GM21528 (cell line): Measurements from ENCODE around the gene TMTC2.

Experiments
- ATAC-seq: cut with Tn5 transposase; IDR thresholded peaks from one replicate; pipeline ENCODE4 v1.9.1; 2021; ENCODE audit warnings: mild to moderate bottlenecking, moderate library complexity; ENCODE audit not compliant: unreplicated experiment, low FRiP score

Gene TMTC2

GRCh38 chr12:82675246-82675645 is 11.5 kb upstream of the TMTC2 start:
- no peak for ATAC-seq

- no peak for ATAC-seq
Observed at GRCh38 chr12:82682326-82682725, 4.4 kb upstream of the TMTC2 start.

DNA sequence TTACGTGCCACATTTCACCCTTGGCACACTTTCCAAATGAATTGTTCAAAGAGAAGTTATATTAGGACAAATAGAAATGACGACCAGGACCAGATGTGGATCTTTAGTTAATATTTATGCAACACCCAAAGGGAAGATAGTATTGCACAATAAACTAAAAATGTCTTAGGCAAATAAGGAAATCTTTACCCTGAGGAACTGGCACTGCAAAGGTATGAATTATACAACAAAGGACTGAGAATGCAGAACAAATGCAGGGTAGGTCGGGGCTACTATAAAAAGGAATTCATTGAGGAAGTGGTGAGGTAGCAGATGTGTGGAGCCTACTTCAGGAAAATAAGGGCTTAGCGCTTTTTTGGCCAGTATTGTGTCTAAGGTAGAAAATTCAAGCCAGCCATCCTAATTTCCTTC is 3.9 kb upstream of the TMTC2 start:
- ATAC-seq: no peak

GRCh38 chr12:82685790-82686167 is 927 bp upstream of the TMTC2 start:
- peak; percentile 74 for ATAC-seq

DNA sequence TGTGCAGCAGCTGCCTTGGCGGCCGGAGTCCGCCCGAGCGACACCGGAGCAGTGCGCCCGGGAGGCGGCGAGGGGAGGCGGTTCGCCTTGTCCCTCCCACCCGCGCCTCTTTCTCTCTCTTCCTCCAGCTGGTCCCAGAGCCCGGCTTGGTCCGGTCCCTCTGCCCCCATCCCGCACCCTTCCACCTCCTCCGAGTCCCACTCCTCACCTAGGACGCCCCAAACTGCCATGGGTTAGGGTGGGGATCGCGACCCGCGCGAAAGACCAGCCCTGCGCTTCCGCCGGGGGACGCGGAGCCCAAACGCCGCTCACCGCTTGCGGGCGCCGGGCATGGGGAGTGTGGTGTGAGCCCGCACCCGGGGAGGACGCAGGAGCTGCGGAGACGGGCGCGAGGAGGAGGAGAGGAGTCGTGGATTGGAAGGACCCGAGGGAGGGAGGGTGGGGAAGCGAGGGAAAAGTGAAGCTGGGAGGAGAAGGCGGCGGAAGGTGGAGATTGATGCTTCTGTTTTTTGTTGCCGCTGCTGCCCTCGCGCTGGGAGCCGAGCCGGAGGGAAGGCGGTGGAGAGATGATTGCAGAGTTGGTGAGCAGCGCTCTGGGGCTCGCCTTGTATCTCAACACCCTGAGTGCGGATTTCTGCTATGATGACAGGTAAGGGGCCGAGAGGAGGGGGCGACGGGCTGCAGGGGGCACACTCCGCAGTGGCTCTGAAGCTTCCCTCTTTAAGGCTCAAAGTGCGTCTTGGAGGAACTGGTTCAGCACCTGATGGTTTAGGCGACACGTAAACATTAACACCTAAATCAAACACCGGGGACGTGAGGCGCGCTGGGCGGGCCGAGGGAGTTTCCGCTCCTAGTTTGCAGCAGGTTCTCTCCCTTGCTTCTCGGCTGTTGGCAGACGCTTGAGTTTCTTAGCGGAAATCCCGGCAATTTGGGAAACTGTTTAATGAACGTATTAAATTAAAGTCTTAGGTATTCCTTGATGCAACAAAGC is 610 bp downstream of the TMTC2 start:
- ATAC-seq: peak; percentile 53

DNA sequence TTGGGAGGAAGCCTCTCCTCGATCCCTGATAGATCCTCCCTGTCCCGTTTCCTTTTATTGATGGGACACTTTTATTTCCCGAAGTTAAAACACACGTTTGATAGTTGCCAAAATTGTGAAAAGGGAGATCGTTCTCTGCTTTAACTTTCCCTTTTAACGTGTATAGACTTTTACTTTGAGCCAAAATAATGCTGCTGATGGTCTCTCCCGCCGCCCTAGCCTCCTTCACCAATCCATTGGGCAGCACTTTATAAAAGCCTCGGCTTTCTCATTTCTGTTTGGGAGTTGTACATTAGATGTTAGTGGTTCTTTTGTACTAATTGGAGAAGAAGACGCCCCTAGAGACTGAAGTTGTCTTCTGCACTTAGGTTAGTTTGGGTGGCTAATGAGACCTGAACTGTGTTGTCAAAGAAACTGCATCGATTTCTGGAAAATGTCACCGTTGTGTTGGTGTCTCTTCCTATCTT is 1.4 kb downstream of the TMTC2 start:
- no peak for ATAC-seq

GRCh38 chr12:82688596-82688995 is 1.9 kb downstream of the TMTC2 start:
- ATAC-seq: no peak

DNA sequence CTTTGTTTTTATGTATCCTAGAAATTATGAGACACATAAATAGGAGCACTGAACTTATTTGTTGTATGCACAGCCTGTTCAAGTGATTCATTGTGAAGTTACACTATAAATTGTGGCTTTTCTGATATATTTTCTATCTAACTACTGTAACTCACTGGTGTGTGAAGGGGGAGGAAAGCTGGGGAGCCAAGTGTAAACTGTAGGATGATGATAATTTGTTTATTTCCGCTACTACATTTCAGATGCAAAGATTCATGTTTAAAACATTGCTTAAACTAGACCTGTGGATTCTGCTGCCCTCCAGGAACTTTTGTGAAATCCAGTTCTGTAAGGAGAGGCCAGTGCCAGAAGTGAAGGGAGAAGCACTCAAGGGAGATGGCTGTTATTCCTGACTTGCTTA is 3.3 kb downstream of the TMTC2 start:
- no peak for ATAC-seq

GRCh38 chr12:82691513-82691912 is 4.8 kb downstream of the TMTC2 start:
- no peak for ATAC-seq

- ATAC-seq: no peak
Observed at GRCh38 chr12:82694276-82694675, 7.6 kb downstream of the TMTC2 start.

- ATAC-seq: no peak
Observed at GRCh38 chr12:82694970-82695369, 8.3 kb downstream of the TMTC2 start.

GRCh38 chr12:82695531-82695930 is 8.8 kb downstream of the TMTC2 start:
- no peak for ATAC-seq

DNA sequence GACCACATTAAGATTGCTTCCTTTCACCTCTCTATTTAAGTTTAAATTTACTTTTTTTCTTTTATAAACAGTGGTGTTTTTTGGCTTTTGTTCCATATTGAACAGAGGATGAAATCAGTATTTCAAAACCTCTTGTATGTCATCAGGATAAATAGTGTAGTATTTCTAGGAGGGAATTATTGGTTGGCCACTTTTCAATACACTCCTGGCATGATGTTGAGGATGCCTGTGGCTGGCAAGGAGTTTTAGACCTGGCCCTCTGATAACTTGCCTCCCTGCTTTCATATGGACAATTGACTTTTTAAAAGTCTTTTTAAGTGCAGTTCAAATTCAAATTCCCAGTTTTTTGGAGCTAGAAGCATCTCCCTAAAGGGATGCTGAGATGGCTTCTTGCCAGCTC is 9.8 kb downstream of the TMTC2 start:
- no peak for ATAC-seq

DNA sequence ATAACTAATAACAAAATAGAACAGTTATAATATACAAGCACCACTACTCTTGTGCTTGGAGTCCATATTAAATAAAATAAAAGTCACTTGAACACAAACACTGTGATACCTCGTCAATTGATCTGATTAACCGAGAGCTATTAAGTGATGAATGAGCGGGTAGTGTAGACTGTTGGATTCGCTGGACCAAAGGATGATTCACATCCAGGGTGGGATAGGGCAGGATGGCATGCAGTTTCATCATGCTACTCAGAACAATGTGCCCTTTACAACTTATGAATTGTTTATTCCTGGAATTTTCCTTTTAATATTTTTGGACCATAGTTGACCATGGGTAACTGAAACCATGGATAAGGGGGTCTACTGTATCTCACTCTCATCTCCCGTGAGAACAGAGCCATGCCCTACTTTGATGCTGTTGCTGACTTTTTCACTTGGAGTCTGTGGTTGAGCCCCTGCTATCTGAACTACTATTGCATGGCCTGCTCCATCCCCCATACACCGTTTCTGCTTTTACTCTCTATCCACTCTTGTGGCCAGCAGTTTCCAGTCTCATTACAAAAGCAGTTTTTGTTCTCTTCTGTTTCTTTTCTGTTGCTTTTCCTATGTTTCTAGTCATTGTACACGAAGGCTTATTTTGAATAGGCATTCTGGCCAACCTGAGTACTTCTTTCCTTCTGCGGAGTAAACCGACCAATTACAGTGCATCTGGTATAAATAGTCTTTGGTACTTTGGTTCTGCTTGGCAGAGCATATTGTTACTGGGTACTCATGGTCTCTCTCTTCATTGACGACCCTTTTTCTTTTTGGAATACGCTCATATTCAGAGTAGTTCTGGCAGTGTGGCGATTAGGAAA is 12.2 kb downstream of the TMTC2 start:
- ATAC-seq: no peak

DNA sequence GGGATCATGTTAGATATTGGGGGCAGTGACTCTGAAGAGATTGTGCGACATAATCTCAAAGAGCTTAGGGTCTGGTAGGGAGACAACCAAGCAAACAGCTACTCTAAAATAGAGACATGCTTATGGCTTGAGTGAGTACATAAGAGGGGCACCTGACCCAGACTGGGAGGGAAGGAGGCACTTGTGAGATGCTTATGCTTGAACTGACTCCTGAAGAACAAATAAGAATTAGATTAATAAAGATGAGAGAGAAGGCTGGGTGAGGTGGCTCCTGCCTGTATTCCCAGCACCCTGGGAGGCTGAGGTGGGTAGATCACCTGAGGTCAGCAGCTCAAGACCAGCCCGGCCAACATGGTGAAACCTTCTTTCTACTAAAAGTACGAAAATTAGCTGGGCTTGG is 19.1 kb downstream of the TMTC2 start:
- no peak for ATAC-seq

DNA sequence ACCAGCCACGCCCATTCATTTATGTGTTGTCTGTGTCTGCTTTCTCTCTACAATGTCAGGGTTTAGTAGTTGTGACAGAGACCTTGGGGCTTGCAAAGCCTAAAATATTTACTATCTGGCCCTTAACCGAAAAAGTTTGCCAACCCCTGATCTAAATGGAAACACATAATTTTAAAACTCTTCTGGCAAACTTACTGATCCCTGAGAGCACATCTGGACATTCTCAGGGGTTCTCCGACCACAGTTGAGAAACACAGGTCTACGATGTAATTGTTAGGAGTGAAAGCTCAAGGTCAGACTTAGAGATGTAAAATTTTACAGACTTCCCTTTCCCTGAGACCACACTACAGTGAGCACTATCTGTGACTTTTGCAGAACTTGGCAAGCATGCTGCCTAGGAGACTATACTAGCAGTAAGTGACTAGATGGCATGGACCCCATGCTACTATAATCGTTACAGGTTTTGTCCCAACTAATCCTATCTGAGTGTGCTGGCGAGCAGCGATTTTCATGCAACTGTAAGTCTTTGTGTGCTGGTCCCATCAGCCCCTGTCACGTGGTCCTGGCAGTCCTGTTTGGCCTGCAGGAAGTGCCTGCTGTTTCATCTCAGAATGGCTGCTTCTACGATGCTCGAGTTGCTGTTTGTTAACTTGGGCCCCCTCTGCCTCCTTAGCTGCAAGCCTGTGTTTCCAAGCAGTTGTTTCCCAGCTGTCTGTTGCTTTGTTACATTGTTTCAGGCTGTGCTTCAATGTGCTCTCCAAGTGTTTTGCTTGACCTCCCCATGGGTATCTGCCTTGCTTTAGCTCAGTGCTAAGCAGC is 21.6 kb downstream of the TMTC2 start:
- ATAC-seq: no peak

DNA sequence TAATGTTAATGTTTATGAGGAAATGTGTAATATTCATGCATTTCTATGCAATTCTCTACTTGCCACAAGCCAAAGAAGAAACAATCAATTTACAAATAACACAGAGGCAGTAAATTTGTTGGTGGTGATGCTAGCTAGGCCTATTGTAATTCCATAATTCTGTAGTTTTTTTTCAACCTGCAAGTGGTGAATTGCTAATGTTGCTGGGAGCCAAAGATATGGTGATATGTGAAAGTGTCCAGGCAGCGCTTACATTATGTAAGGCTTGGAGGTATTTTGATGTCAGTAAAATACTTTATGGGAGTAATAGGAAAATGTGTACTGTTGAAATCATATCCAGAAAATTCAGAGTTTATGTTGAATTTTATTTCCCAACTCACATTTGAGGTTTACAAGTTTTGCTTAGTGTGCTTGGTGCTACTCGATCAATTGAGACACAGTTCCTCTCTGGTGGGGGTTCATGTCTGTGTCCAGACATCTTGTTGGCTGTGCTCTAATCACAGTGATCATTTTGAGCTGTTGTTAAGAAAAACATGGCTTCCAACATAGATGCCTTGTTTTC is 23.2 kb downstream of the TMTC2 start:
- ATAC-seq: no peak

- ATAC-seq: no peak
Observed at GRCh38 chr12:82710741-82711140, 24.0 kb downstream of the TMTC2 start.

- no peak for ATAC-seq
Observed at GRCh38 chr12:82714427-82714826, 27.7 kb downstream of the TMTC2 start.

DNA sequence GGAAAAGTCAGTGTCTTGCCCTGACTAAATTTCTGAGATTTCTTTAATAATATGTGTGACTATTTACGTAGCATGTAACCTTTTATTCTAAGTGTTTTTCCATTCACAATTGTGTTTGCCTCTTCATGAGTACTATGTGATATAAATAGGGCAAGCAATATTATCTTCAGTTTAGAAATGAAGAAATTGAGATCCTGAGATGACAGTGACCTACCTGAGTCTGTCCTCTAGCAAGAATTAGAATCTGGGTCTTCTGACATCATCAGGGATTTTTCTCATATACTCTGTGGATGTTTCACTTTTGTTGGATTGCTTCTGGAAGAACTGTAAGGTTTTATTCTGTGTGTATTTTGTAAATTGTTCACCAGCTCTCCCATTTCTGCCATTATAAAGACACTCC is 35.0 kb downstream of the TMTC2 start:
- no peak for ATAC-seq
